GM10847 (cell line): ENCODE results near the gene GTF2IRD1.

Experiments
- POLR2A ChIP-seq: IDR thresholded peaks from 2 replicates; pipeline ENCODE4 v1.6.1; 2011; ENCODE audit not compliant: insufficient read length; ENCODE audit errors: extremely low read depth

The GTF2IRD1 gene

DNA sequence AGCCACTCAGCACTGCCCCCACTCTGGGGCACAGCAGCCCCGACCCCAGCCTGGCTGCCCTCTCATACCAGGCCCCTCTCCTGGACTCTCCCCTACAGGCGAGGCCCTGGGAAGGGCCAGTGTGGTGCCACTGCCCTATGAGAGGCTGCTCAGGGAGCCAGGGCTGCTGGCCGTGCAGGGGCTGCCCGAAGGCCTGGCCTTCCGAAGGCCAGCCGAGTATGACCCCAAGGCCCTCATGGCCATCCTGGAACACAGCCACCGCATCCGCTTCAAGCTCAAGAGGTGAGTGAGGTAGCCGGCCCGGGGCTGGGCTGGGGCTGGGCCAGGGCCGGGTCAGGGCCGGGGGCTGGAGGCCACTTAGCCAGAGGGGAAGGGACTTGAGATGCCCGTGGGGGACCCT, 64.3 kb downstream of the GTF2IRD1 start:
- TF ChIP-seq POLR2A = no peak

- no peak for TF ChIP-seq POLR2A
Observed at GRCh38 chr7:74518654-74519053, 64.9 kb downstream of the GTF2IRD1 start.

GRCh38 chr7:74519395-74519794, 65.7 kb downstream of the GTF2IRD1 start:
- no peak for TF ChIP-seq POLR2A

GRCh38 chr7:74521855-74522254, 68.1 kb downstream of the GTF2IRD1 start:
- no peak for TF ChIP-seq POLR2A

DNA sequence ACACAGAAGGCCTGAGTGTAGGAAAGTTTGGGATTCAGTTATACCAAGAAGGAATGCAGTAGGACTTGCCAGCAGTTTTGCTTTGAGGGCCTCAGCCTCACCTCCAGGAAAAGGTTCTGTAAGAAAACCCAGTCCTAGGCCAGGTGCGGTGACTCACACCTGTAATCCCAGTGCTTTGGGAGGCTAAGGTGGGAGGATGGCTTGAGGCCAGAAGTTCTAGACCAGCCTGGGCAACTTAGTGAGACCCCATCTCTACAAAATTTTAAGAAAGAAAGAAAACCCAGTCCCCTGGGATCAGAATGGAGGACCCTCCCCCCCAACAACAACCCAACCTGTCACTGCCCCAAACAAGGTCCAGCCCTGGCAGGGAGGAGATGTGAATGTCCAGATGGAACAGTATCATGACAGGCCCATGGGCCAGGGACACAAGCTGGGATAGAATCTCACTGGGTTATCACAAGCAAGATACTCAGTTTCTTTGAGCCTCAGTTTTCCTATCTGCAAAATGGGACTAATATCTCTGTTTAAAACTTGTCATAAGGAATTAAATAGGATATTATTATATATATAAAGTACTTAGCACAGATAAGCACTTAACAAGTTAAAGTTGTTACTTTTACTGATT, 68.7 kb downstream of the GTF2IRD1 start:
- no peak for TF ChIP-seq POLR2A

GRCh38 chr7:74523015-74523414, 69.3 kb downstream of the GTF2IRD1 start:
- TF ChIP-seq POLR2A = no peak

DNA sequence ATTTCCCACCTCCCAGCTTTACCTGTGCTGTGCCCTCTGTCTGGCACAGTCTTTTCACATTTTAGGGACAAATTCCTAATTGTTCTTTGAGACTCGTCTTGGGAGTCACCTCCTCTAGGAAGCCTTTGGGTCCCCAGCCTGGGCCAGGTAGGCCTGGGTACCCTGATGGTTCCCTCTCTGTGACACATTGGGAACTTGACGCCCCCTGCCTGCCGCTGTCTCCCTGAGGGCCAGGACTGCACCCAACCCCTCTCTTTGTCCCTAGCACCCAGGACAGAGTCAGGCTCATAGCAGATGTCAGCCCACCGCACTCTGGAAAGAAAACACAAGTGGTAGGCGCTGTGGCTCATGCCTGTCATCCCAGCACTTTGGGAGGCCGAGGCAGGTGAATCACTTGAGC, 71.4 kb downstream of the GTF2IRD1 start:
- TF ChIP-seq POLR2A = no peak

- TF ChIP-seq POLR2A = no peak
Observed at GRCh38 chr7:74525881-74526280, 72.2 kb downstream of the GTF2IRD1 start.

DNA sequence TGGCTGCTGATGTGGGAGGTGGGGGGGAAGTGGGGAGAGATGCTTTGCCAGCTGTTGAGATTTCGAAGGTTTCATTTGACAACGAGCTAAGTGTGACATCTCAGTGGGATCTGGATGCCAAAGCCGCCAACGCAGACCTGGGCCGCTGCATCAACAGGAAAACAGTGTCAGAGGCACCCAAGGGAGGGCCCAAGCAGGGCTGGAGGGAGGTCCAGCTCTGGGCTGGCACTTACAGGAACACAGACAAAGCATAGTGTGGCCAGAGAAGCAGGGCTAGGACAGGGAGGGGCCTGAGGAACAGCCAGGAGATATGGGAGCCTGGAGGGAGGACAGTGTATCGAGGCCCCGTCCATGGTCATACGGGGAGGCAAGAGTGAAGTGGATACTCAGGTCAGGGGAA, 73.1 kb downstream of the GTF2IRD1 start:
- TF ChIP-seq POLR2A = no peak

DNA sequence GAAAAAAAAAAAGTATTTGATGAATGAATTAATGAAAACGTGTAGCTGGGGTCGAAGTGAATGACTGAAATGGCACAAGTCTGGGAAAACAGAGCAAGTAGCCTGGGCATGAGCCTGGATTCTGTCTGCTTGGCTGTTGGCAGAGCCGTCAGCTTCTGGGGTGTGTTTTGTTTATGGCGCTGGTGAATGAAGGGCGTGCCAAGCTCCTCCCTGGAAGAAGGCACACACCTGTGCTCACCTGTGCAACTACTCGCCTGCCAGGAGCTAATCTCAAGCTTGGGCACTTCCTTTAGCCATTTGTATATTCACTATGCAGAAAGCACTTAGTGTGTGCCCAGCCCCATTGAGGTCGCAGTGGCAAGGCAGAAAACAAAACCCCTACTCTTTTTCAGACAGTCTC, 74.1 kb downstream of the GTF2IRD1 start:
- TF ChIP-seq POLR2A = no peak

GRCh38 chr7:74535951-74536356, 82.2 kb downstream of the GTF2IRD1 start:
- no peak for TF ChIP-seq POLR2A

- TF ChIP-seq POLR2A = no peak
Observed at GRCh38 chr7:74542558-74543117, 88.9 kb downstream of the GTF2IRD1 start.

DNA sequence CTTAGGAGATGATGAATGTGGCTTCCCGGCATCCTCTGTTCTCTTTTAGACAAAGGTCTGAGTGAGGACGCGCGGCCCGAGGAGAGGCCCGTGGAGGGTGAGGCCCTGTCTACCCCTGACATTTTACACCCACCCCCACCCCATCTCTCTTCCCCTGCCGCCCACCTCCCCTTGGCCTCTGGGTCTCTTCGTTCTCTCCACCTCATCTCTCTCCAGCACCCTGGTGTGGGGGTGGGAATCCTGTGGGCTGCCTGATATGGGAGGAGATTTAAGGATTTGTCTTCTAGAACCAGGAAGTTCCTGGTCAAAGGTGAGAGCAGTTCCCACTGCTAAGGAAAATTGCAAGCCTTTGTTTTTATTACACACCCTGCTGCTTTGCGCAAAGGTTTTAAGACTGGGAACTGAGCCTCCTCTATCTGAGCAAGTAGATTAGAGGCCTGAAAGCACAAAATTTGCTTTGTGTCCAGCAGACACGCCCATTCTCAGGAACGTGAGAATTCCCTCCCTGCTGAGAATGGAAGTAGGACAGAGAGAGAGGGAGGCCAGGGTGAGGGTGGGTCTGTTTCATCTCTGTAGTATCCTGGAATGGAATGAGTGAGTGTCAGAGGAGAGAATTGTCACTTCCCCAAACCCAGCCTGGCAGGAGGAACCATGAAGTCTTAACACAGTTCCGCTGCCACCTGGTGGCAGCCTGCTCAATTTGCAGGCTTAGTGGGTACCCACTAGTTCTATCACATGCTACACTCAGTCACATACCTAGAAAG, 91.2 kb downstream of the GTF2IRD1 start:
- no peak for TF ChIP-seq POLR2A

- no peak for TF ChIP-seq POLR2A
Observed at GRCh38 chr7:74545921-74546320, 92.2 kb downstream of the GTF2IRD1 start.

DNA sequence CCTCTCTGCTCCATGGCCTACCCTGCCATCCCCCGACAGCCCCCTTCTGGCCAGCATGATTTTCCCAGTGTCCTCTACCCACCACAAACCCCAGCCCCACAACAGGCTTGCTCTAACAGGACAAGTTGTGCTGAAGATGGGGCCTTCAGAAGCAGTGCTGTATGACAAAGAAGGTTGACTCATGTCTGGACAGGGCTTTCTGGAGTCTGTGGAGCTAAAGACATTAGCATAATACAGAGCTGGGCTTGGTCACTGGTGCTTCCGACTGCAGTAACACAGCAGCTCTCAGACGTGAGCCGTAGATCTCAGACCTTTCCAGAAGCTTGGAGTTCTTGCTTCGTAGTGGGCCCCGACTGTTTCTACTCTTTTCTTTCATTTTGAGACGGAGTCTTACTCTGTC, 100.5 kb downstream of the GTF2IRD1 start:
- TF ChIP-seq POLR2A = no peak

DNA sequence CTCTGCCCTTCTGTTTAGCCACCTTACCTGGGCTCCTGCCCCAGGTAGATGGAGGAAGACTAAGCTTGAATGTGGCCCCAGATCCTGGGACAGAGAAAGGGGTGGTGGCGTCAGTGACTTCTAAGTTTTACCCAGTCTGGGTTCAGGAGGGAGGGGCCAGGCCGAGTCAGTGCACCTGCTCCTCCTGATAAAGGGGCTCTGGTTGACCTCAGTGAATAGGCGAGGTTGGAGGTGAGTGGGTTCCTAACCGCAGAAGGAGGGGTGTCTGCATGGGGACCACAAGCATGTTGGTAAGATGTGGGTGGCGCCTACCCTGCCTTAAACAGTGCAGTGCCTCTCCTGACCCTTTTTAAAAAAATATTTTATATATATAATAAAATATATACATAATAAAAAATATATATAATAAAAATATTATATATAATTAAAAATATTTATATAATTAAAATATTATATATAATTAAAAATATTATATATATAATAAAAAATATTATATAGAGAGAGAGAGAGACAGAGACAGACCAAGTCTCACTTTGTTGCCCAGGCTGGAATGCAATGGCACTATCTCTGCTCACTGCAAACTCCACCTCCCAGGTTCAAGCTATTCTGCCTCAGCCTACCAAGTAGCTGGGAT, 106.5 kb downstream of the GTF2IRD1 start:
- no peak for TF ChIP-seq POLR2A

DNA sequence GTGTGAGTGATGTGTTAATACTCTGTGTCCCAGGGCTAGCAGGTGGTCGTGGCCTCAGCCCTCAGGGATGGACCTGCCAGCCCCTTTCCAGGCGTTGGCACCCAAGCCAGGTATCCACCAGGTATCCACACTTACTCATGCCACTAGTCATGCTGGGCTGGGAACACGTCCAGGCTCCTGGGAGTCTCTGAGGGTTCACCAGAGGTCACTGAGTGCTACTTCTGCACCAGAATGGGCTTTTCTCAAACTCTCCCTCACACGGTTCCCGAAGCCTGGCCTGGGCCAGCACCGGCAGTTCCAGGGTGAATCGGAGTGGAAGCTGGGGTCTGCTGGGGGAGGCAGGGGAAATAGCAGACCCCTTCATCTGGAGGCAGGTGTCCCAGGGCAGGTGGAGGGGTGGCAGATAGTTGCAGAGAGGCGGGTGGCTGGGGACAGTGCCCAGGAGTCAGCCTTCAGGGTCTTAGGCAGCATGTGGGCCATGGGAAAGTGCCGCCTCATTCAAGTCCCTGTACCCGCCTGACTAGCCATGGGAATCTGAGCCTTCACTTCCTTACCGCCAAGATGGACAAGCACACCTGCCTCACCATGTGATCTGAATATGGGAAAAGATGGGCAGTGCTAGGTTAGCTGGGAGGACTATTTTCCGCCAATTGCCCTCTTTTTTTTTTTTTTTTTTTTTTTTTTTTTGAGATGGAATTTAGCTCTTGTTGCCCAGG, 108.3 kb downstream of the GTF2IRD1 start:
- TF ChIP-seq POLR2A = no peak
